T-helper 2 cell treated with Interferon-gamma antibody and Interleukin-4, amounts not matched to agents 5 μg/mL and 100 μg/mL, for 36 hours (primary cell): ENCODE measurements around the gene C12orf50.

Experiments used
- DNase-seq: peaks from one replicate; pipeline ENCODE4 v3.0.0; 2021; ENCODE audit warnings: low spot score
- H3K27ac Mint-ChIP-seq: one replicate; pipeline ENCODE4 v1.8.0; 2021; ENCODE audit warnings: mild to moderate bottlenecking, mixed read lengths
- H3K27me3 Mint-ChIP-seq: one replicate; pipeline ENCODE4 v1.8.0; 2021; ENCODE audit warnings: low read depth, mixed read lengths
- H3K36me3 Mint-ChIP-seq: one replicate; pipeline ENCODE4 v1.8.0; 2021; ENCODE audit warnings: low read depth, mixed read lengths
- H3K4me1 Mint-ChIP-seq: one replicate; pipeline ENCODE4 v1.8.0; 2021; ENCODE audit warnings: low read depth, mixed read lengths
- H3K4me3 Mint-ChIP-seq: one replicate; pipeline ENCODE4 v1.8.0; 2022; ENCODE audit warnings: mild to moderate bottlenecking, moderate library complexity, mixed read lengths
- H3K9me3 Mint-ChIP-seq: one replicate; pipeline ENCODE4 v1.8.0; 2021; ENCODE audit warnings: mixed read lengths

C12orf50 gene, protein sequence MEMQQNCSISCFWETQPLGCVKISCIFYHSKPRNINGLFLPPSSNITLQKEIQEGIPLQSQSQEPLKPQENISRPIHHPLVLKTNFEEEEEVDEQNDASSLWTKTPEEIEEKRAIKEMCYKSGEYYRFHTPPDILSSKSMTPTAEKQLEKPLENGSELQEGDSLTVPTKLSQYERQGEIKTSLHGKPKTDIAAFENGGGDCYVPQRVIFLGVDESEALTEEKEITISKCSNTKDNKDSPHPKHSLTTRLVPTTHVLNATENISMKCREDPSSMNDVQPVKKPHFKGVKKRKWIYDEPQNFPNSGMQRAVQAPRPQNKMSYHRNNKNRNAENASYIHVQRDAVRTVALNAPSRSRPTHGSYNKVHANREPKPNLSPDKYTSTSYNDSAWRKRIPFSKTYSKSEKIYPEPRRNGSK

DNA sequence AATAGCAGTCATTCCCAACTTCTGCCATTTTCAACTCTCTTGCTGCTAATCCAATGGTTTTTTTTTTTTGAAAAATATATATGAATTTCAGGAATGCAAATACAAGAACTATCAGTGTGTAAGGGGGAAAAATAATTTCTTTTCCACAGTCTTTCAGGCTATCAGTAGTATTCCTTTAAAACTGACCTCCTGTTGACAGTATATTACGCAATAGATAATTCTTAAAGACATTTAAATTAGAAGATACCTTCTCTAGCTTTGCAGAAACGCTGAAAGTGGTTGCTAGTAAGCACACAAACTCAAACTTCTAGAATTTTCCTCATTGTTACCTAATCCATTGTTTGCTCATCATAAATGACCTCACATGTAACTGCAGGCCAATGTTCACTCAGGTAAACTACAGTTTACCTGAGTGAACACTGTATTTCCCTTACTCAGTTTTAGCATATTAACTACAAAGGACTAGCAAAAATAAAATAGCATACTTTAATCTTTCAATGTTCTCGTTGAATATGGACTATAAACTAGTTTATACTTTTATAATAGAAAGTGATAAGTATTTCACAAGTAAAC lies at the start of gene C12orf50:
TSS of gene C12orf50 (minus strand) at position 309 of the 573 bp plus-strand sequence. CDS start 2,439 bp downstream, outside the sequence.
- Mint-ChIP-seq H3K4me1 (peaks cover 5% of the 10 kb centered on the region), H3K27me3 (peaks cover 11% of the 10 kb centered on the region), H3K4me3 (no peak within 1 kb of the TSS), H3K36me3 (no peaks in the 10 kb centered on the region), H3K27ac (no peak within 1 kb of the TSS), H3K9me3 (peaks cover 9% of the 10 kb centered on the region)
- no peak for DNase-seq

DNA sequence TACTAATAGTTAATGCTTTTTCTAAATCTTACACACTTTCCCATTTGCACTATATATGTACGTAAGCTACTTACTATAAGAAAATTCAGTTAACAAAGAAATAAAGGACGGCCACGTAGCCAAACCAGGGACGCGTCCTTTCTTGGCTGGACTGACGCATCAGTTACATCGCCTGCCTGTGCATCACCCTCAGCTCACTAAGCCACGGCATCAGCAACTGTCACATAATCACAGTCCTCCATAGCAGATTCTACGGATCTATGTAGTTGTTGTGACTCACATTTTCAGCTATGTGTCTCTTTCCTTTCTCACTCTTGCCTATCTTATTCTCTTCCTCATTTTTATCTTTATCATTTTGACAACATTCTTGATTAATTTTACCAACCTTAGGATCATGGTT lies 38.1 kb upstream of the C12orf50 start:
- H3K4me1 Mint-ChIP-seq: peaks cover 11% of the 10 kb centered on the region
- H3K36me3 Mint-ChIP-seq: peaks cover 25% of the 10 kb centered on the region
- DNase-seq: no peak
- no peaks in the 10 kb centered on the region for H3K9me3 Mint-ChIP-seq
- H3K27ac Mint-ChIP-seq: no peak overlapping the region
- H3K27me3 Mint-ChIP-seq: no peaks in the 10 kb centered on the region
- H3K4me3 Mint-ChIP-seq: no peak overlapping the region

DNA sequence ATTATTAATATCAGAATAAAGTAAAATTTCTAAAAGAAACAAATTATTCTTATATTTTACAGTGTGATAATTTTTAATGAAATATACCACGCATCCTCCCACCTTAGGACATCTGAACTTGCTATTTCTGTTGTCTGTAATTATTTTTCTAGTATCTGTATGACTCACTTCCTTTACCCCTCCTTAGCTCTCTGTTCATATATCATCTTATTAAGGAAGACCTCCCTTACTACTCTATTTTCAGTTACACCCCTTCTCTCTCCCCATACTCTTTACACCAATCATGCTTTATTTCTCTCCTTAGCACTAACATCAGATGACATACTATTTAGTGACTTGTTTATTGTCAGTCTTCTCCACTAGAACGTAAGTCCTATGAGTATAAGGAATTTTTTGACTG lies 34.2 kb upstream of the C12orf50 start:
- Mint-ChIP-seq H3K36me3 (peaks cover 28% of the 10 kb centered on the region), H3K4me3 (peak overlapping the region; percentile 6), H3K9me3 (no peaks in the 10 kb centered on the region), H3K4me1 (peaks cover 13% of the 10 kb centered on the region), H3K27me3 (no peaks in the 10 kb centered on the region), H3K27ac (no peak overlapping the region)
- DNase-seq: no peak

DNA sequence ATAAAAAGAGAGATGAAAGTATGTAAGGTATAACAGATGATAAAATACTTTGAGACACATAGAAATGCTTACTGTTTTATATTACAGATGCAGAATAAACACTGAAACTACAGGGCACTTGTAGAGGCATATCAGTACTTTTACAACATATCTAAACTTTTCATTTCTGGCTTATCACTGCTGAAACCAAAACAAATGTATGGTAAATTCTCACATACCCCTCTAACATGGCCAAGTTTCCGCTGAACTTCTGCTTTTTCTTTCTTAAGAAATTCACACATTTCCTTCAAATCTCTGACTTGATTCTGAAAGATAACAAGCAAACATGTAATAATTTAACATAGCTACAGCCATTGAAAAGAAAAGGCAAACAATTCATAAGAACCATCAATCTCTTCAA lies 33.3 kb upstream of the C12orf50 start:
- Mint-ChIP-seq H3K4me3 (no peak overlapping the region), H3K36me3 (peaks cover 29% of the 10 kb centered on the region), H3K27me3 (no peaks in the 10 kb centered on the region), H3K27ac (no peak overlapping the region), H3K4me1 (peaks cover 13% of the 10 kb centered on the region), H3K9me3 (no peaks in the 10 kb centered on the region)
- no peak for DNase-seq

GRCh38 chr12:88058719-88059077 lies 29.5 kb upstream of the C12orf50 start:
- H3K9me3 Mint-ChIP-seq: no peaks in the 10 kb centered on the region
- H3K4me1 Mint-ChIP-seq: peaks cover 13% of the 10 kb centered on the region
- no peaks in the 10 kb centered on the region for H3K27me3 Mint-ChIP-seq
- H3K4me3 Mint-ChIP-seq: no peak overlapping the region
- peaks cover 32% of the 10 kb centered on the region for H3K36me3 Mint-ChIP-seq
- DNase-seq: no peak
- H3K27ac Mint-ChIP-seq: no peak overlapping the region

DNA sequence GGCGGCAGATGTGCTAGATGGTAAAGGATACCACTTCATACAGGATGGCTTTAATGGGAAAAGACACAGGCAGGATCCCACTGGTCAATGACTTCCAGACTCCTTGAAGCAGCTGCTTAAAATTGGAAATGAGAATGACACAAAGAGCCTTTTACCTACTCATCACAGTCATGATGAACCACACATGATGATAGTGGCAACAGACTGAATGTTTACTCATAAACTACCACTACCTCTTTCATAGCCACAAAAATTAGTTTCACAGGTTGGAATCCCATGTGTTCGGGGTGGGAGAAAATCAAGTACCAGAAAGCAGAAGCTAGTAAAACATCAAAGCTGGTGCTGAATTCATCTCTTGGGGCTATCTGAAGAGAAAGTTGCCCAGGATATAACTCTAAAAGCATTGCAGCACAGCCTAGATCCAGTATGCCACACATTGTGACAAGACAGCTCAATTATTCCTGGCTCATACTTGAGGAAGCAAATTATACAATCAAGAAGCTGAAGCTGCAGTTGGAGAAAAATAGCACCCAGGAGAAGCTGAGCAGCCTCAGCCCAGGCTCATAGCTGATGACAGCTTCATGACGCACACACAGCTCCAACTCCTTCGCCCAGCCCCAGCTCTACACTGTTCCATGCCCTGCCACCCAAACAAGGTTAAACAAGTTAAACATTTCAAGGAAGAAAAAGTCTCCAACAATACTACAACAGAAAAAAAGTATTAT lies 29.0 kb upstream of the C12orf50 start:
- Mint-ChIP-seq H3K4me1 (peaks cover 9% of the 10 kb centered on the region), H3K36me3 (peaks cover 28% of the 10 kb centered on the region), H3K4me3 (no peak overlapping the region), H3K27ac (no peak overlapping the region), H3K9me3 (no peaks in the 10 kb centered on the region), H3K27me3 (no peaks in the 10 kb centered on the region)
- no peak for DNase-seq

- Mint-ChIP-seq H3K4me3 (no peak overlapping the region), H3K27me3 (no peaks in the 10 kb centered on the region), H3K9me3 (no peaks in the 10 kb centered on the region), H3K27ac (no peak overlapping the region), H3K4me1 (no peaks in the 10 kb centered on the region), H3K36me3 (peaks cover 22% of the 10 kb centered on the region)
- DNase-seq: no peak
These were observed 27.4 kb upstream of the C12orf50 start for GRCh38 chr12:88056571-88056970.

DNA sequence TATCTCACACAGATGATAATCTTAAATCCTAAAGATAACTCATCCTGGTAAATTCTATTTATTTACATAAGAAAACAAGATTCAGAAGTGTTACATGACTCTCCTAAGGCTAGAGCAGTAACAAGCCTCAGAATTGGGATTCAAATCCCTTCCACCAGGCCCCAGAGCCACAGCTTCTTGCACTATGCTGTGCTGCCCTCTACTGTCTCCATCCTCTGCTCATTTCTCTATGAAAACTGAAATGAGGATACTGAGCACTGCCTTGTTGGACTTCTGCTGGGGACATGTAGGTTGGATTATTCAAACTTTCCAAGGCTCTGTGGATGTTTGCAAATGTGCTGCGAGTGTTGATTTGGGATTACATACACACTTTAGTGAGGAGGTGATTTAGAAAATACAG lies 23.5 kb upstream of the C12orf50 start:
- DNase-seq: no peak
- no peaks in the 10 kb centered on the region for H3K4me1 Mint-ChIP-seq
- H3K27ac Mint-ChIP-seq: no peak overlapping the region
- H3K36me3 Mint-ChIP-seq: peaks cover 19% of the 10 kb centered on the region
- H3K27me3 Mint-ChIP-seq: no peaks in the 10 kb centered on the region
- H3K4me3 Mint-ChIP-seq: no peak overlapping the region
- no peaks in the 10 kb centered on the region for H3K9me3 Mint-ChIP-seq

DNA sequence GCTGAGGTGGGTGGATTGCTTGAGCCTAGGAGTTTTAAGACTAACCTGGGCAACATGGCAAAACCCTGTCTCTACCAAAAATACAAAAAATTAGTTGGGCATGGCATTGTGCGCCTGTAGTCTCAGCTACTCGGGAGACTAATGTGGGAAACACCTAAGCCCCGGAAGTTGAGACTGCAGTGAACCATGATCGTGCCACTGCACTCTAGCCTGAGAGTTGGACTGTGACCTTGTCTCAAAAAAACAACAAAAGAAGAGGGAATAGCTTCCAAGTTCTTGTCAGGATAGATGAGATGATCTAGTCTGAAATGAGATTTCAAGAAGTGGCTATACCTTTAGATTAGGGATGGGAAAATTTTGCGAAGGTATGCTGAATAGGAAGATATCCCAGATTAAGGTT lies 14.8 kb upstream of the C12orf50 start:
- no peaks in the 10 kb centered on the region for H3K9me3 Mint-ChIP-seq
- peaks cover 10% of the 10 kb centered on the region for H3K4me1 Mint-ChIP-seq
- H3K4me3 Mint-ChIP-seq: no peak overlapping the region
- no peak overlapping the region for H3K27ac Mint-ChIP-seq
- peaks cover 44% of the 10 kb centered on the region for H3K36me3 Mint-ChIP-seq
- no peak for DNase-seq
- no peaks in the 10 kb centered on the region for H3K27me3 Mint-ChIP-seq

- Mint-ChIP-seq H3K27ac (no peak overlapping the region), H3K27me3 (no peaks in the 10 kb centered on the region), H3K4me1 (peaks cover 51% of the 10 kb centered on the region), H3K4me3 (peak overlapping the region; percentile 12), H3K36me3 (peaks cover 19% of the 10 kb centered on the region), H3K9me3 (no peaks in the 10 kb centered on the region)
- DNase-seq: no peak
These were observed 8.6 kb upstream of the C12orf50 start for GRCh38 chr12:88037770-88038169.

DNA sequence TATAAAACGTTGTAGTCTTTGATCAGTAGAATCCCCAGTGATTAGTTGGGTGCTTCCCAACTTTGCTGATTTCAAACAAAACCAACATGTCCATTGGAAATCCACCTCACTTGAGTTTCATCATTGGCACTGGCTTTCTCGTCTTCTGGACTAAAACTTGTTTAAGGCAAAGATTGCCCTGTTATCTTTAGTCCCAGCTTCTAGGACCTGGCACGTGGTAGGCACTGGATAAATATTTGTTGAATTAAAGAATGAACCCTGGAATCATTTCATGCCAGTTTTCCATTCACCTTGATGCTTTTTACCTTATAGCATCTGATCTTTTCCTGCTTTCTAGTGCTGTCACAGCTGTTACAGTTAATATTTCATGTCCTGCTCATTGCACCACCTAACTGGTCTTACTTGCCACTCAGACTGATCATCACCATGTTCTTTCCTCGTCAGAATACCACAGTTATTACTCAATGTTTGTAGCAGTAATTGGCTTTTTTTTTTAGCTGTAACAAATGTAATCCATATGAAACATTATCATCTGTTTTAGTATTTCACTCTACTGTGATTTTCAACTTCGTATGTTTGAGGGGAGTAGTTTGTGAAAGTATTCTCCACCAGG lies 7.3 kb upstream of the C12orf50 start:
- Mint-ChIP-seq H3K9me3 (peaks cover 8% of the 10 kb centered on the region), H3K36me3 (peaks cover 19% of the 10 kb centered on the region), H3K27ac (peak overlapping the region; percentile 96), H3K27me3 (no peaks in the 10 kb centered on the region), H3K4me1 (peaks cover 51% of the 10 kb centered on the region), H3K4me3 (peak overlapping the region; percentile 99)
- no peak for DNase-seq

DNA sequence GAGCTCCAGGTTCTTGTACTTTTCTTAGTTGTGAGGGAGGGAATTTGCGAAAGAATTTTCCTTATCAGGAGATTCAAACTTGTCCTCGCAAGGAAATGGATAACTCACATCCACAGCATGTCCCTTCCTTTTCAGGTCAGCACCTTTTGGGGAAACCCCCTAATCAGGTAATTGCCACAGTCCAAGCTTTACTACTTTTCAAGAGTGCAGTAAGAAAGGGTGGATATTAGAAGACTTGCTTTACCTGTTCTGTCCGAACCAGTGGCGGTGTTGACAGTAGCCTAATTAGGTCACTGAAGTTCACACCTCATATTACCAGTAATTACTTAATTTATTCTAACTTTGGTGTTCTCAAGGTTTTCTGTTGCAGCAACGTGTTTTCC lies 6.7 kb upstream of the C12orf50 start:
- Mint-ChIP-seq H3K4me1 (peaks cover 50% of the 10 kb centered on the region), H3K36me3 (peaks cover 16% of the 10 kb centered on the region), H3K27ac (peak overlapping the region; percentile 96), H3K4me3 (peak overlapping the region; percentile 99), H3K27me3 (no peaks in the 10 kb centered on the region), H3K9me3 (peaks cover 9% of the 10 kb centered on the region)
- DNase-seq: no peak

- Mint-ChIP-seq H3K4me1 (peaks cover 47% of the 10 kb centered on the region), H3K27me3 (no peaks in the 10 kb centered on the region), H3K36me3 (peaks cover 13% of the 10 kb centered on the region), H3K27ac (peak overlapping the region; percentile 96), H3K4me3 (peak overlapping the region; percentile 99), H3K9me3 (peaks cover 9% of the 10 kb centered on the region)
- peak; percentile 92 for DNase-seq
These were observed 6.2 kb upstream of the C12orf50 start for GRCh38 chr12:88035271-88035906.
